Thoracic aorta (tissue), 2 donors: ENCODE data around the gene PGAM2. TPM values are rescaled to one million over a fixed set of nuclear protein-coding genes. Genes with fewer than 3 reads are reported as not detected.

Experiments used
- ATAC-seq: fragments of 150-250 bp; one replicate; pipeline ENCODE4 v1.8.0; 2017; ENCODE audit warnings: low read depth; ENCODE audit not compliant: insufficient number of reproducible peaks, low FRiP score
- DNase-seq: peaks from one replicate; pipeline ENCODE4 v3.0.0-alpha.2; 2020; ENCODE audit warnings: low spot score
- H3K27ac ChIP-seq, 2 donors: fragments of 200-600 bp; sonication (generic); 1 replicate in 1 of 2; 2 replicates in 1 of 2; pipeline ENCODE4 v1.5.1; 2016; ENCODE audit warnings: mild to moderate bottlenecking in 2 of 2, moderate library complexity in 2 of 2
- H3K27me3 ChIP-seq: fragments of 200-600 bp; sonication (generic); replicated peaks from 2 replicates; pipeline ENCODE4 v1.6.0; 2016; ENCODE audit warnings: mild to moderate bottlenecking; ENCODE audit not compliant: insufficient read depth
- H3K36me3 ChIP-seq: fragments of 200-600 bp; sonication (generic); one replicate; pipeline ENCODE4 v1.5.1; 2016
- H3K4me1 ChIP-seq, 2 donors: fragments of 200-600 bp; sonication (generic); 1 replicate in 1 of 2; 2 replicates in 1 of 2; pipeline versions ENCODE4 v1.5.1 to v1.6.0; 2016; ENCODE audit warnings: low read depth in 2 of 2, mild to moderate bottlenecking in 1 of 2; ENCODE audit not compliant: control insufficient read depth in 1 of 2
- H3K4me3 ChIP-seq: fragments of 200-600 bp; sonication (generic); 2 replicates; pipeline ENCODE4 v1.5.1; 2016; ENCODE audit warnings: mild to moderate bottlenecking
- H3K9me3 ChIP-seq: fragments of 200-600 bp; sonication (generic); 2 replicates; pipeline ENCODE4 v1.5.1; 2016
- CTCF ChIP-seq: fragments of 200-600 bp; sonication (generic); IDR thresholded peaks from one replicate; pipeline ENCODE4 v1.5.1; 2019; ENCODE audit warnings: antibody characterized with exemption
- total RNA-seq, 2 donors: library from RNA; depleted of rRNA; stranded (reverse); fragments of >200 nt; gene quantifications; one replicate each; pipeline versions ENCODE4 v1.1.0 to v1.2.3, GENCODE V29; 2016

The PGAM2 gene
- total RNA-seq, 2 donors from 2014 or later: 1.8 to 9.5 TPM

- no peaks in the 10 kb centered on the region for H3K27me3 ChIP-seq
- no peak for TF ChIP-seq CTCF
- H3K4me3 ChIP-seq: no peak overlapping the region
- no peaks in the 10 kb centered on the region for H3K9me3 ChIP-seq
- no peaks in the 10 kb centered on the region for H3K36me3 ChIP-seq
- ATAC-seq (no peak), DNase-seq (no peak)
- peak overlapping the region; percentile 96 to 100 for H3K27ac ChIP-seq
- peaks cover 21 to 66% of the 10 kb centered on the region in 2 donors for H3K4me1 ChIP-seq
Observed at GRCh38 chr7:44099669-44100068, 34.3 kb upstream of the PGAM2 start.

DNA sequence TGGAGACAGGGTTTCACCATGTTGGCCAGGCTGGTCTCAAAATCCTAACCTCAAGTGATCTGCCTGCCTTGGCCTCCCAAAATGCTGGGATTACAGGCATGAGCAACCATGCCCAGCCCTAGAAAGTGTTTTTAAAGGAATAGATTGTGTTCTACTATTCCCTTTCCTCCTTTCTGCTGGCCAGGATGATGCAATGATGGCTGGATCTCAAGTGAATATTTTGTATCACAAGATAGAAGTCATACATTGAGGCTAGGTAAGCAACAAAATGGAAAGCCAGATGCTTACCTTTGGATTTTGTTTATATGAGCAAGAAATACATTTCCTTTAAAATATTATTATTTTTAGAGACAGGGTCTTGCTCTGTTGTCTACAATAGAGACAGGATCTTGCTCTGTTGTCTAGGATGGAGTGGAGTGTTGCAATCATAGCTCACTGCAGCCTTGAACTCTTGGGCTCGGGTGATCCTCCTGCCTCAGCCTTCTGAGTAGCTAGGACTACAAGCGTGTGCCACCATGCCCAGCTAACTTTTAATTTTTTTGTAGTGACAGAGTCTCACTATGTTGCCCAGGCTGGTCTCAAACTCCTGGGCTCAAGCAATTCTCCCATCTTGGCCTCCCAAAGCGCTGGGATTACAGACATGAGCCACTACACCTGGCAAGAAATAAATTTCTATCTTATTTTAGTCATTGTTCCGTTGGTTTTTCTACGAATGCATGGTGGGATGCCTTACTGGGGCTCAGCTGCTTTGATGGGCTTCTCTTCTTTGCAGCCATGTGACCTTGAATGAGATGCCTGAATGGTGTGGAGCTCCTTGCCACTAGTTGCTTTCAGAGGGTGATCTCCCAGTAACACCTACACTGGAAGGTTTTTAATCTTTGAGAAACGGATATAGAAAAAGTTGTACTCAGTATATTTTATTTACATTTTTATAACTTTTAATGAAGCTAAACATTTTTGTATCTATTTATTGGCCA is 33.0 kb upstream of the PGAM2 start:
- TF ChIP-seq CTCF: no peak
- Histone ChIP-seq H3K36me3 (no peaks in the 10 kb centered on the region), H3K27ac (peak overlapping the region; percentile 42 to 96), H3K4me1 (peaks cover 26 to 67% of the 10 kb centered on the region in 2 donors), H3K27me3 (no peaks in the 10 kb centered on the region), H3K9me3 (no peaks in the 10 kb centered on the region), H3K4me3 (no peak overlapping the region)
- ATAC-seq: no peak
- DNase-seq: no peak

DNA sequence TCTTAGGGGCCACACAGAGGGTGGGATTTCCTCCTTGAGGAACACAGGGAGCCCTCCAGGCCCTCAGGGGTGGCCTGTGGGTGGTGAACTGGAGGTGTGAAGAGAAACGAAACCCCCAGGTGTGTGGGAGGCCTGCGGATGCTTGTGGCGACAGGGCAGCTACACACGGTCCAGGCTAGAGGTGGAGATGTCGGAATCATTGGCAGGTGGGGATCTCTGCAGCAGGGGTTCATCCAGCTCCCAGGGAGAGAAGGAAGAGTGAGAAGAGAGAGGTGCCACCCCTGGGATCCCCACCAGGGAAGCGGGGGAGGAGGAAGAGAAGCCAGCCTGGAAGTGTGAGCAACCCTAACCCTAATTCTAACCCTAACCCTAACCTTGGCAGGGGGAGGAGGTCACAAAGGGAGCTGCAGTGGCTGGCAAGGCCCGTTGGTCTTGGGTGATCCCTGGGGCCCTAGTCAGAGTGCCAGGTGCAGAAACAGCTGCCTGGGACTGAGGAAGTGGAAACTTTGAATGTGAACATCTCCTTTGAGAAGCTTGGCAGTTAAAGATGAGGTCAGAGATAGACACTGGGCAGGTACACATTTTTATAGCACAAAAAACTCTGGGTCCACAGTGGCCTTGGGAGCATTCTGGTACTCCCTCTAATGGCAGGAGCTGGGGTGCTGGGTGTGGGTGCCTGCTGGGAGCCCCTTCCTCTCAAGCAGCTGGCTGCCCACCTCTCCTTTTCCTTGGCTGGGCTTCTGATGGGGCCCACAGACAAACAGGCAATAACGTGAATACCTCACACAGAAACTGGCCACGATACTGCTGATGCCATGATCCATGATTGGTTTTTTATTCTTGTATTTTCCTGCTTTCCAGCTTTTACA is 31.9 kb upstream of the PGAM2 start:
- H3K36me3 ChIP-seq: no peaks in the 10 kb centered on the region
- H3K27ac ChIP-seq: peak overlapping the region; percentile 42 to 43
- no peaks in the 10 kb centered on the region for H3K27me3 ChIP-seq
- no peaks in the 10 kb centered on the region for H3K9me3 ChIP-seq
- TF ChIP-seq CTCF: no peak
- DNase-seq: no peak
- no peak overlapping the region for H3K4me3 ChIP-seq
- H3K4me1 ChIP-seq: peaks cover 19 to 59% of the 10 kb centered on the region in 2 donors
- no peak for ATAC-seq

DNA sequence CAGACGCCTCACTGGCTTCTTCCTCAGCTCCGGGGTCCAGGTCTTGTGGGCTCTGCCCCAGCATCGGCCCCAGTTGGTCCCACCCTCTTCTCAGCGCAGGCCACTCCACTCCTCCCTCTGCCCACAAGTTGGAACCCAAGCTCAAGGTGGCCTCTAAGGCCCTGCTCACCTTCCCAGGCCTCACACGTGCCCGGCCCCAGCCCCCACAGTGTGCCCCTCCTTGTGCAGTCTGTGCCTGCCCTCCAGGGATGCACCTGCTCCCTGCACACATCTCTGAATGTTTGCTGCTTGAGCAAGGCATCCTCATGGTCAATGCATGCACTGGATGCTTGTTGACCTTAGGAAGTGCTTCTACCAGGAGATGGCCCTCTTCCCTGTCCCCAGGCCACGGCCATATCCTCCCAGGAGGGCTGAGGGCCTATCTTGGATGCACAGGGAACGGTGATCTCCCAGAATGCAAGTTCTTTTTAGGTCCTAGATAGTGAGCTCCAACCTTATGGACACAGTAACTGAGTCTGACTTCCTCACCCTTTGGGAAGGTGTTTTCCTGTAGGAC is 31.0 kb upstream of the PGAM2 start:
- Histone ChIP-seq H3K36me3 (no peaks in the 10 kb centered on the region), H3K9me3 (no peaks in the 10 kb centered on the region), H3K4me3 (no peak overlapping the region), H3K27ac (no peak overlapping the region), H3K4me1 (peaks cover 12 to 59% of the 10 kb centered on the region in 2 donors), H3K27me3 (no peaks in the 10 kb centered on the region)
- ATAC-seq (no peak), DNase-seq (no peak)
- TF ChIP-seq CTCF: no peak
